K562 (cell line): Measurements from ENCODE around the gene IZUMO4. TPM values are rescaled to one million over a fixed set of nuclear protein-coding genes. Genes with fewer than 3 reads are reported as not detected.

ENCODE experiments used
- ATAC-seq: fragments of 200-7000 bp; cut with Tn5 transposase; 3 replicates; pipeline ENCODE4 v1.9.1; 2020; ENCODE audit warnings: moderate library complexity
- BruUV-seq: library from RNA; stranded (reverse); fragments of 400-500 nt; replicated peaks from 2 replicates; lab custom pipeline; 2021; lab: Mats Ljungman, UMichigan
- CTCF ChIA-PET: fragments of 300-600 bp; formaldehyde crosslinking; extraction: SDS; loops from one replicate; lab custom pipeline; 2021; ENCODE audit warnings: low intra/inter-chr PET ratio; lab: Yijun Ruan, JAX
- POLR2A ChIA-PET: fragments of 300-600, 350-650 bp; sonication (Branson Sonifier 250); formaldehyde crosslinking; extraction: SDS; loops from one replicate; lab custom pipeline; 2021; ENCODE audit warnings: antibody characterized with exemption, inconsistent platforms; lab: Yijun Ruan, JAX
- DNase-seq, 4 experiments: peaks; one replicate each; pipeline versions ENCODE4 v3.0.0 to v3.0.0-alpha.2; 2011 to 2018; ENCODE audit warnings: low spot score in 3 of 4, mixed read lengths in 3 of 4; ENCODE audit errors: extremely low read depth in 1 of 4
- FAIRE-seq: peaks from 2 replicates; lab custom pipeline; 2011; peaks lifted over from hg19 to GRCh38; lab: Jason Lieb, UNC
- H2AFZ ChIP-seq: 2 replicates; pipeline ENCODE4 v1.6.0; 2011; ENCODE audit warnings: low read depth, low read length, control low read depth, inconsistent platforms
- H3K27ac ChIP-seq: fragments of 200-600 bp; 3 replicates; pipeline ENCODE4 v1.8.0; 2011; ENCODE audit warnings: low read depth, mild to moderate bottlenecking, control low read depth, inconsistent platforms, low read length, moderate library complexity, mixed read lengths; ENCODE audit errors: extremely low read depth
- H3K27me3 ChIP-seq, 2 experiments: fragments of 300-600 bp in 1 of 2; 2 replicates in 1 of 2; 3 replicates in 1 of 2; pipeline versions ENCODE4 v1.6.0 to v1.8.0; 2011; ENCODE audit warnings: inconsistent platforms in 2 of 2, low read length in 2 of 2, mild to moderate bottlenecking in 1 of 2, mixed read lengths in 1 of 2, moderate library complexity in 1 of 2; ENCODE audit not compliant: control insufficient read depth in 2 of 2, insufficient read depth in 2 of 2
- H3K36me3 ChIP-seq: fragments of 300-600 bp; 3 replicates; pipeline ENCODE4 v1.8.0; 2011; ENCODE audit warnings: mild to moderate bottlenecking, low read length, inconsistent platforms; ENCODE audit not compliant: control insufficient read depth, insufficient read depth
- H3K4me1 ChIP-seq, 2 experiments: fragments of 200-600 bp in 1 of 2; replicated peaks in 1 of 2; 2 replicates in 1 of 2; 3 replicates in 1 of 2; pipeline versions ENCODE4 v1.5.1 to v1.8.0; 2011; ENCODE audit warnings: inconsistent platforms in 2 of 2, low read length in 2 of 2, mild to moderate bottlenecking in 1 of 2, mixed read lengths in 1 of 2, moderate library complexity in 1 of 2; ENCODE audit not compliant: control insufficient read depth in 2 of 2, insufficient read depth in 2 of 2
- H3K4me2 ChIP-seq: 2 replicates; pipeline ENCODE4 v1.6.1; 2011; ENCODE audit warnings: low read length, control low read depth, inconsistent platforms, mixed read lengths; ENCODE audit not compliant: insufficient read depth
- H3K4me3 ChIP-seq: fragments of 200-600 bp; sonication (generic), shearing (Covaris generic); 2 replicates; pipeline ENCODE4 v1.5.1; 2016; ENCODE audit warnings: control low read depth, inconsistent platforms
- H3K79me2 ChIP-seq: fragments of 200-600 bp; 3 replicates; pipeline ENCODE4 v1.8.0; 2011; ENCODE audit warnings: low read length, inconsistent platforms; ENCODE audit not compliant: control insufficient read depth, insufficient read depth
- H3K9ac ChIP-seq, 2 experiments: 2 replicates each; pipeline versions ENCODE4 v1.6.0 to v1.6.1; 2011; ENCODE audit warnings: low read depth in 2 of 2, low read length in 2 of 2, control low read depth in 1 of 2, inconsistent platforms in 1 of 2, mild to moderate bottlenecking in 1 of 2, mixed read lengths in 1 of 2; ENCODE audit not compliant: insufficient read depth in 1 of 2
- H3K9me1 ChIP-seq: one replicate; pipeline ENCODE4 v1.6.0; 2011; ENCODE audit warnings: inconsistent platforms, mild to moderate bottlenecking, low read length, moderate library complexity; ENCODE audit not compliant: control insufficient read depth, insufficient read depth
- H3K9me3 ChIP-seq: replicated peaks from 2 replicates; pipeline ENCODE4 v1.5.1; 2011; ENCODE audit warnings: low read depth, low read length, inconsistent platforms; ENCODE audit not compliant: control insufficient read depth, insufficient read depth
- H4K20me1 ChIP-seq: replicated peaks from 2 replicates; pipeline ENCODE4 v1.6.1; 2011; ENCODE audit warnings: low read length, inconsistent platforms, mixed read lengths; ENCODE audit not compliant: control insufficient read depth, insufficient read depth
- DEAF1 ChIP-seq: fragments of 450-650 bp; formaldehyde crosslinking; IDR thresholded peaks from 2 replicates; pipeline ENCODE4 v1.4.0; 2020; ENCODE audit warnings: mild to moderate bottlenecking, moderate library complexity
- FOSL1 ChIP-seq: fragments of 200-800 bp; sonication (Bioruptor generic); conservative IDR thresholded peaks from 2 replicates; pipeline ENCODE4 v1.6.1; 2016; ENCODE audit warnings: missing genetic modification characterization, missing compliant biosample characterization
- MBD1 ChIP-seq: fragments of 250-450 bp; sonication (Bioruptor Pico); IDR thresholded peaks from 2 replicates; pipeline ENCODE4 v1.8.0; 2022; ENCODE audit warnings: inconsistent platforms
- RBM22 ChIP-seq: fragments of 200-400 bp; formaldehyde crosslinking; IDR thresholded peaks from 2 replicates; pipeline ENCODE4 v1.6.1; 2018; ENCODE audit warnings: low read length, low read depth; ENCODE audit not compliant: poor library complexity, severe bottlenecking
- RBM25 ChIP-seq: fragments of 200-400 bp; formaldehyde crosslinking; IDR thresholded peaks from 2 replicates; pipeline ENCODE4 v1.6.1; 2018; ENCODE audit warnings: low read length, low read depth, moderate library complexity; ENCODE audit not compliant: severe bottlenecking
- SMARCE1 ChIP-seq: fragments of 450-650 bp; IDR thresholded peaks from 2 replicates; pipeline ENCODE4 v1.7.1; 2016; ENCODE audit warnings: mild to moderate bottlenecking
- YY1 ChIP-seq, 3 experiments: IDR thresholded peaks; 2 replicates each; pipeline ENCODE4 v1.6.1; 2011; ENCODE audit warnings: low read length in 2 of 3, mild to moderate bottlenecking in 2 of 3, moderate library complexity in 2 of 3, borderline replicate concordance in 1 of 3, control low read depth in 1 of 3, low read depth in 1 of 3; ENCODE audit not compliant: insufficient read depth in 3 of 3, insufficient replicate concordance in 2 of 3, control insufficient read depth in 1 of 3, insufficient read length in 1 of 3; ENCODE audit errors: extremely low read depth in 1 of 3
- WGBS: fragments of 100-300 bp; shearing (Covaris generic); methylation state at CpG from one replicate; pipeline ENCODE4 v1.1.6; 2016; ENCODE audit warnings: low coverage, mixed read lengths; ENCODE audit not compliant: insufficient coverage; ENCODE audit errors: missing lambda C conversion rate; 5-methylcytosine and 5-hydroxymethylcytosine counted together
- in situ Hi-C: fragments of 300-500 bp; cut with MboI; formaldehyde crosslinking; loops from 4 replicates; pipeline ENCODE4 v1.15.0; 2018; ENCODE audit warnings: inconsistent platforms, mixed read lengths
- intact Hi-C: fragments of 100-400 bp; cut with micrococcal nuclease; formaldehyde crosslinking; loops from 2 replicates; pipeline ENCODE4 v1.14.2; 2022
- polyA plus RNA-seq, 8 experiments: library from polyadenylated mRNA; depleted of rRNA in 4 of 8; stranded (reverse) in 5 of 8; unstranded in 3 of 8; fragments of >200 nt; fragmentation: Nextera tagmentation in 2 of 8; fragmentation: Illumina TruSeq in 1 of 8; extraction: Ambion mirVana in 2 of 8; extraction: Trizol in 1 of 8; gene quantifications; 2 replicates each; pipeline versions ENCODE4 v1.2.1 to v1.2.3, GENCODE V29; 2011 to 2014; ENCODE audit warnings: inconsistent platforms in 1 of 8, missing spikeins in 1 of 8
- total RNA-seq, 7 experiments: library from RNA; depleted of rRNA in 6 of 7; stranded (reverse); fragments of >200 nt in 6 of 7; fragmentation: Illumina TruSeq in 2 of 7; extraction: Trizol in 2 of 7; gene quantifications; 2 replicates each; pipeline versions ENCODE4 v1.2.1 to v1.2.3, GENCODE V29; 2011 to 2021; ENCODE audit warnings: low replicate concordance in 1 of 7
- TF ChIP-seq, protein P1 (sequence below): fragments of 250-450 bp; sonication (Bioruptor Pico); IDR thresholded peaks from 2 replicates; pipeline ENCODE4 v1.4.0; 2020; ENCODE audit warnings: mild to moderate bottlenecking, moderate library complexity
- TF ChIP-seq, protein P2 (sequence below): fragments of 150-350 bp; IDR thresholded peaks from 2 replicates; pipeline ENCODE4 v1.6.1; 2014; ENCODE audit warnings: low read depth, mild to moderate bottlenecking, low read length, borderline replicate concordance

The IZUMO4 gene
- total and polyA plus RNA-seq, 9 of the 15 experiments (the other 6 are each of a cell fraction or from before 2014, with no cell fraction given): 0.07 to 3.9 (median 1.2) TPM

GRCh38 chr19:2061495-2062388 lies 35.0 kb upstream of the IZUMO4 start:
- ChIA-PET POLR2A (interaction anchor here (0.6 to 6.8 kb wide), 10 partner anchors 10 to 1108 kb away, joined by 3 to 72 read pairs (median 3); partner anchors contain the start of genes MKNK2 and MOB3A), CTCF (interaction anchor here (0.7 to 1.2 kb wide), 2 partner anchors 42 kb away, joined by 4 read pairs; no protein-coding TSS in a partner anchor)
- peak overlapping the region; percentile 85 for H2AFZ ChIP-seq
- peak overlapping the region; percentile 100 for H3K27ac ChIP-seq
- H3K4me2 ChIP-seq: peak overlapping the region; percentile 95
- no peaks in the 10 kb centered on the region for H4K20me1 ChIP-seq
- peak overlapping the region; percentile 97 to 98 for H3K9ac ChIP-seq
- H3K4me1 ChIP-seq: peaks cover 42 to 75% of the 10 kb centered on the region in 2 experiments
- no peaks in the 10 kb centered on the region for H3K9me3 ChIP-seq
- no peaks in the 10 kb centered on the region for H3K36me3 ChIP-seq
- peak overlapping the region; percentile 76 for H3K4me3 ChIP-seq
- ATAC-seq (peak; percentile 76), FAIRE-seq (peak; percentile 90), DNase-seq (peak; percentile 97 to 100 (median 98))
- 2% methylated on average over 49 of the region's 50 CpGs for WGBS
- in situ Hi-C loops: no loop called here
- BruUV-seq: TSS peak; percentile 95
- intact Hi-C loops: loop anchor here (5.0 kb wide), 1 partner anchor 134 kb away; no protein-coding TSS in a partner anchor
- no peaks in the 10 kb centered on the region for H3K27me3 ChIP-seq
- H3K9me1 ChIP-seq: no peaks in the 10 kb centered on the region
- H3K79me2 ChIP-seq: peaks cover 9% of the 10 kb centered on the region; the same call in 2 of the 3 replicates
- TF ChIP-seq RBM25 (no peak), MBD1 (no peak), SMARCE1 (0 out of 2 replicates have a peak, but pooled peaks have one; percentile 37), RBM22 (peak; percentile 99), DEAF1 (CRISPR knock-in tag) (0 out of 2 replicates have a peak, but pooled peaks have one; percentile 56), FOSL1 (tag) (0 out of 2 replicates have a peak, but pooled peaks have one; percentile 7), YY1 (IDR thresholded peaks at IDR 0.05; ENCODE audit: borderline replicate concordance in 1 of 3, control insufficient read depth in 1 of 3, extremely low read depth in 1 of 3, insufficient read depth in 3 of 3, insufficient read length in 1 of 3, insufficient replicate concordance in 2 of 3, low read depth in 1 of 3, low read length in 2 of 3) (no peak)
- TF ChIP-seq, protein P1, sequence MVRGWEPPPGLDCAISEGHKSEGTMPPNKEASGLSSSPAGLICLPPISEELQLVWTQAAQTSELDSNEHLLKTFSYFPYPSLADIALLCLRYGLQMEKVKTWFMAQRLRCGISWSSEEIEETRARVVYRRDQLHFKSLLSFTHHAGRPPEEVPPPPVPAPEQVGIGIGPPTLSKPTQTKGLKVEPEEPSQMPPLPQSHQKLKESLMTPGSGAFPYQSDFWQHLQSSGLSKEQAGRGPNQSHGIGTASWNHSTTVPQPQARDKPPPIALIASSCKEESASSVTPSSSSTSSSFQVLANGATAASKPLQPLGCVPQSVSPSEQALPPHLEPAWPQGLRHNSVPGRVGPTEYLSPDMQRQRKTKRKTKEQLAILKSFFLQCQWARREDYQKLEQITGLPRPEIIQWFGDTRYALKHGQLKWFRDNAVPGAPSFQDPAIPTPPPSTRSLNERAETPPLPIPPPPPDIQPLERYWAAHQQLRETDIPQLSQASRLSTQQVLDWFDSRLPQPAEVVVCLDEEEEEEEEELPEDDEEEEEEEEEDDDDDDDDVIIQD (CRISPR knock-in tag): no peak
- TF ChIP-seq, protein P2, sequence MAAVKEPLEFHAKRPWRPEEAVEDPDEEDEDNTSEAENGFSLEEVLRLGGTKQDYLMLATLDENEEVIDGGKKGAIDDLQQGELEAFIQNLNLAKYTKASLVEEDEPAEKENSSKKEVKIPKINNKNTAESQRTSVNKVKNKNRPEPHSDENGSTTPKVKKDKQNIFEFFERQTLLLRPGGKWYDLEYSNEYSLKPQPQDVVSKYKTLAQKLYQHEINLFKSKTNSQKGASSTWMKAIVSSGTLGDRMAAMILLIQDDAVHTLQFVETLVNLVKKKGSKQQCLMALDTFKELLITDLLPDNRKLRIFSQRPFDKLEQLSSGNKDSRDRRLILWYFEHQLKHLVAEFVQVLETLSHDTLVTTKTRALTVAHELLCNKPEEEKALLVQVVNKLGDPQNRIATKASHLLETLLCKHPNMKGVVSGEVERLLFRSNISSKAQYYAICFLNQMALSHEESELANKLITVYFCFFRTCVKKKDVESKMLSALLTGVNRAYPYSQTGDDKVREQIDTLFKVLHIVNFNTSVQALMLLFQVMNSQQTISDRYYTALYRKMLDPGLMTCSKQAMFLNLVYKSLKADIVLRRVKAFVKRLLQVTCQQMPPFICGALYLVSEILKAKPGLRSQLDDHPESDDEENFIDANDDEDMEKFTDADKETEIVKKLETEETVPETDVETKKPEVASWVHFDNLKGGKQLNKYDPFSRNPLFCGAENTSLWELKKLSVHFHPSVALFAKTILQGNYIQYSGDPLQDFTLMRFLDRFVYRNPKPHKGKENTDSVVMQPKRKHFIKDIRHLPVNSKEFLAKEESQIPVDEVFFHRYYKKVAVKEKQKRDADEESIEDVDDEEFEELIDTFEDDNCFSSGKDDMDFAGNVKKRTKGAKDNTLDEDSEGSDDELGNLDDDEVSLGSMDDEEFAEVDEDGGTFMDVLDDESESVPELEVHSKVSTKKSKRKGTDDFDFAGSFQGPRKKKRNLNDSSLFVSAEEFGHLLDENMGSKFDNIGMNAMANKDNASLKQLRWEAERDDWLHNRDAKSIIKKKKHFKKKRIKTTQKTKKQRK: no peak
